K562 (cell line): ENCODE results near the gene PDIA2. TPM values are rescaled to one million over a fixed set of nuclear protein-coding genes. Genes with fewer than 3 reads are reported as not detected.

Experiments used
- ATAC-seq: fragments of 200-7000 bp; cut with Tn5 transposase; 3 replicates; pipeline ENCODE4 v1.9.1; 2020; ENCODE audit warnings: moderate library complexity
- BruUV-seq: library from RNA; stranded (reverse); fragments of 400-500 nt; replicated peaks from 2 replicates; lab custom pipeline; 2021; lab: Mats Ljungman, UMichigan
- CTCF ChIA-PET: fragments of 300-600 bp; formaldehyde crosslinking; extraction: SDS; loops from one replicate; lab custom pipeline; 2021; ENCODE audit warnings: low intra/inter-chr PET ratio; lab: Yijun Ruan, JAX
- POLR2A ChIA-PET: fragments of 300-600, 350-650 bp; sonication (Branson Sonifier 250); formaldehyde crosslinking; extraction: SDS; loops from one replicate; lab custom pipeline; 2021; ENCODE audit warnings: antibody characterized with exemption, inconsistent platforms; lab: Yijun Ruan, JAX
- DNase-seq, 4 experiments: peaks; one replicate each; pipeline versions ENCODE4 v3.0.0 to v3.0.0-alpha.2; 2011 to 2018; ENCODE audit warnings: low spot score in 3 of 4, mixed read lengths in 3 of 4; ENCODE audit errors: extremely low read depth in 1 of 4
- FAIRE-seq: peaks from 2 replicates; lab custom pipeline; 2011; peaks lifted over from hg19 to GRCh38; lab: Jason Lieb, UNC
- H2AFZ ChIP-seq: 2 replicates; pipeline ENCODE4 v1.6.0; 2011; ENCODE audit warnings: low read depth, low read length, control low read depth, inconsistent platforms
- H3K27ac ChIP-seq: fragments of 200-600 bp; 3 replicates; pipeline ENCODE4 v1.8.0; 2011; ENCODE audit warnings: low read depth, mild to moderate bottlenecking, control low read depth, inconsistent platforms, low read length, moderate library complexity, mixed read lengths; ENCODE audit errors: extremely low read depth
- H3K27me3 ChIP-seq, 2 experiments: fragments of 300-600 bp in 1 of 2; 2 replicates in 1 of 2; 3 replicates in 1 of 2; pipeline versions ENCODE4 v1.6.0 to v1.8.0; 2011; ENCODE audit warnings: inconsistent platforms in 2 of 2, low read length in 2 of 2, mild to moderate bottlenecking in 1 of 2, mixed read lengths in 1 of 2, moderate library complexity in 1 of 2; ENCODE audit not compliant: control insufficient read depth in 2 of 2, insufficient read depth in 2 of 2
- H3K36me3 ChIP-seq: fragments of 300-600 bp; 3 replicates; pipeline ENCODE4 v1.8.0; 2011; ENCODE audit warnings: mild to moderate bottlenecking, low read length, inconsistent platforms; ENCODE audit not compliant: control insufficient read depth, insufficient read depth
- H3K4me1 ChIP-seq, 2 experiments: fragments of 200-600 bp in 1 of 2; replicated peaks in 1 of 2; 2 replicates in 1 of 2; 3 replicates in 1 of 2; pipeline versions ENCODE4 v1.5.1 to v1.8.0; 2011; ENCODE audit warnings: inconsistent platforms in 2 of 2, low read length in 2 of 2, mild to moderate bottlenecking in 1 of 2, mixed read lengths in 1 of 2, moderate library complexity in 1 of 2; ENCODE audit not compliant: control insufficient read depth in 2 of 2, insufficient read depth in 2 of 2
- H3K4me2 ChIP-seq: 2 replicates; pipeline ENCODE4 v1.6.1; 2011; ENCODE audit warnings: low read length, control low read depth, inconsistent platforms, mixed read lengths; ENCODE audit not compliant: insufficient read depth
- H3K4me3 ChIP-seq: fragments of 200-600 bp; sonication (generic), shearing (Covaris generic); 2 replicates; pipeline ENCODE4 v1.5.1; 2016; ENCODE audit warnings: control low read depth, inconsistent platforms
- H3K79me2 ChIP-seq: fragments of 200-600 bp; 3 replicates; pipeline ENCODE4 v1.8.0; 2011; ENCODE audit warnings: low read length, inconsistent platforms; ENCODE audit not compliant: control insufficient read depth, insufficient read depth
- H3K9ac ChIP-seq, 2 experiments: 2 replicates each; pipeline versions ENCODE4 v1.6.0 to v1.6.1; 2011; ENCODE audit warnings: low read depth in 2 of 2, low read length in 2 of 2, control low read depth in 1 of 2, inconsistent platforms in 1 of 2, mild to moderate bottlenecking in 1 of 2, mixed read lengths in 1 of 2; ENCODE audit not compliant: insufficient read depth in 1 of 2
- H3K9me1 ChIP-seq: one replicate; pipeline ENCODE4 v1.6.0; 2011; ENCODE audit warnings: inconsistent platforms, mild to moderate bottlenecking, low read length, moderate library complexity; ENCODE audit not compliant: control insufficient read depth, insufficient read depth
- H3K9me3 ChIP-seq: replicated peaks from 2 replicates; pipeline ENCODE4 v1.5.1; 2011; ENCODE audit warnings: low read depth, low read length, inconsistent platforms; ENCODE audit not compliant: control insufficient read depth, insufficient read depth
- H4K20me1 ChIP-seq: replicated peaks from 2 replicates; pipeline ENCODE4 v1.6.1; 2011; ENCODE audit warnings: low read length, inconsistent platforms, mixed read lengths; ENCODE audit not compliant: control insufficient read depth, insufficient read depth
- DNMT1 ChIP-seq: fragments of 450-650 bp; IDR thresholded peaks from 2 replicates; pipeline ENCODE4 v1.6.1; 2016; ENCODE audit warnings: antibody characterized with exemption, mild to moderate bottlenecking
- HDGF ChIP-seq: fragments of 450-650 bp; IDR thresholded peaks from 2 replicates; pipeline ENCODE4 v1.6.1; 2016
- HNRNPL ChIP-seq: fragments of 200-400 bp; formaldehyde crosslinking; IDR thresholded peaks from 2 replicates; pipeline ENCODE4 v1.6.1; 2017; ENCODE audit warnings: low read depth, mild to moderate bottlenecking, low read length
- NFE2L1 ChIP-seq: fragments of 450-650 bp; IDR thresholded peaks from 2 replicates; pipeline ENCODE4 v1.6.1; 2016; ENCODE audit warnings: missing genetic modification characterization, low read depth, mild to moderate bottlenecking, missing compliant biosample characterization, moderate library complexity, borderline replicate concordance
- RBM22 ChIP-seq: fragments of 200-400 bp; formaldehyde crosslinking; IDR thresholded peaks from 2 replicates; pipeline ENCODE4 v1.6.1; 2018; ENCODE audit warnings: low read length, low read depth; ENCODE audit not compliant: poor library complexity, severe bottlenecking
- SAFB ChIP-seq: fragments of 200-400 bp; formaldehyde crosslinking; IDR thresholded peaks from 2 replicates; pipeline ENCODE4 v1.6.1; 2017; ENCODE audit warnings: low read depth, low read length, borderline replicate concordance
- SMARCA4 ChIP-seq: fragments of 450-650 bp; IDR thresholded peaks from 2 replicates; pipeline ENCODE4 v1.6.1; 2016
- U2AF1 ChIP-seq: fragments of 200-400 bp; formaldehyde crosslinking; optimal IDR thresholded peaks from 2 replicates; pipeline ENCODE3; 2017; ENCODE audit warnings: mild to moderate bottlenecking, low read depth, low read length, moderate library complexity
- ZNF174 ChIP-seq: fragments of 250-450 bp; sonication (Bioruptor Pico); IDR thresholded peaks from 2 replicates; pipeline ENCODE4 v1.4.0; 2020; ENCODE audit warnings: mild to moderate bottlenecking
- WGBS: fragments of 100-300 bp; shearing (Covaris generic); methylation state at CpG from one replicate; pipeline ENCODE4 v1.1.6; 2016; ENCODE audit warnings: low coverage, mixed read lengths; ENCODE audit not compliant: insufficient coverage; ENCODE audit errors: missing lambda C conversion rate; 5-methylcytosine and 5-hydroxymethylcytosine counted together
- in situ Hi-C: fragments of 300-500 bp; cut with MboI; formaldehyde crosslinking; loops from 4 replicates; pipeline ENCODE4 v1.15.0; 2018; ENCODE audit warnings: inconsistent platforms, mixed read lengths
- intact Hi-C: fragments of 100-400 bp; cut with micrococcal nuclease; formaldehyde crosslinking; loops from 2 replicates; pipeline ENCODE4 v1.14.2; 2022
- polyA plus RNA-seq, 8 experiments: library from polyadenylated mRNA; depleted of rRNA in 4 of 8; stranded (reverse) in 5 of 8; unstranded in 3 of 8; fragments of >200 nt; fragmentation: Nextera tagmentation in 2 of 8; fragmentation: Illumina TruSeq in 1 of 8; extraction: Ambion mirVana in 2 of 8; extraction: Trizol in 1 of 8; gene quantifications; 2 replicates each; pipeline versions ENCODE4 v1.2.1 to v1.2.3, GENCODE V29; 2011 to 2014; ENCODE audit warnings: inconsistent platforms in 1 of 8, missing spikeins in 1 of 8
- total RNA-seq, 7 experiments: library from RNA; depleted of rRNA in 6 of 7; stranded (reverse); fragments of >200 nt in 6 of 7; fragmentation: Illumina TruSeq in 2 of 7; extraction: Trizol in 2 of 7; gene quantifications; 2 replicates each; pipeline versions ENCODE4 v1.2.1 to v1.2.3, GENCODE V29; 2011 to 2021; ENCODE audit warnings: low replicate concordance in 1 of 7

PDIA2 gene
- total and polyA plus RNA-seq, 9 of the 15 experiments (the other 6 are each of a cell fraction or from before 2014, with no cell fraction given) = 0.13 to 0.92 (median 0.23) TPM; not detected in 4

- FAIRE-seq (no peak), DNase-seq (no peak), ATAC-seq (no peak)
- no peak overlapping the region for H3K4me2 ChIP-seq
- no peak overlapping the region for H3K27ac ChIP-seq
- peaks cover 2% of the 10 kb centered on the region; the same call in 1 of the 3 replicates for H3K79me2 ChIP-seq
- H3K4me1 ChIP-seq = peaks cover 0 to 5% of the 10 kb centered on the region in 2 experiments; a peak in 2 of 5 replicates
- POLR2A ChIA-PET = interaction anchor here (0.6 kb wide), 2 partner anchors 79 to 331 kb away, joined by 3 to 4 read pairs; no protein-coding TSS in a partner anchor
- no peaks in the 10 kb centered on the region for H3K9me1 ChIP-seq
- no TSS peak for BruUV-seq
- TF ChIP-seq ZNF174 (CRISPR knock-in tag) = no peak
- TF ChIP-seq RBM22 = peak; percentile 11
- no peak for TF ChIP-seq HDGF
- no peak overlapping the region for H2AFZ ChIP-seq
- intact Hi-C loops = no loop called here
- no peaks in the 10 kb centered on the region for H3K9me3 ChIP-seq
- WGBS = 97% methylated on average over 13 of the region's 37 CpGs
- peaks cover 51% of the 10 kb centered on the region; the same call in 1 of the 3 replicates for H3K36me3 ChIP-seq
- H3K27me3 ChIP-seq = no peaks in the 10 kb centered on the region
- no peak overlapping the region; a peak in 1 of 4 replicates for H3K9ac ChIP-seq
- no peak overlapping the region for H3K4me3 ChIP-seq
- H4K20me1 ChIP-seq = no peaks in the 10 kb centered on the region
- in situ Hi-C loops = no loop called here
- CTCF ChIA-PET = no interaction called here
Measured at GRCh38 chr16:296806-297510, 14.0 kb downstream of the PDIA2 start.

GRCh38 chr16:297832-298231 lies 14.9 kb downstream of the PDIA2 start:
- Histone ChIP-seq H3K27me3 (no peaks in the 10 kb centered on the region), H3K9ac (no peak overlapping the region), H3K27ac (no peak overlapping the region), H3K9me1 (no peaks in the 10 kb centered on the region), H4K20me1 (no peaks in the 10 kb centered on the region), H3K4me3 (no peak overlapping the region), H3K79me2 (peaks cover 5% of the 10 kb centered on the region; the same call in 1 of the 3 replicates), H3K4me1 (peaks cover 0 to 5% of the 10 kb centered on the region in 2 experiments; a peak in 2 of 5 replicates), H3K9me3 (no peaks in the 10 kb centered on the region), H3K4me2 (no peak overlapping the region), H2AFZ (no peak overlapping the region), H3K36me3 (peaks cover 51% of the 10 kb centered on the region; the same call in 1 of the 3 replicates)
- no peak for ATAC-seq
- ChIA-PET POLR2A (interaction anchor here (0.6 to 1.3 kb wide), 2 partner anchors 18 to 573 kb away, joined by 3 to 4 read pairs; no protein-coding TSS in a partner anchor), CTCF (no interaction called here)
- intact Hi-C loops (no loop called here), in situ Hi-C loops (no loop called here)
- no peak for DNase-seq
- FAIRE-seq = no peak
- TF ChIP-seq DNMT1 = no peak
- 0 out of 2 replicates have a peak, but pooled peaks have one; percentile 36 for TF ChIP-seq HNRNPL
- no peak for TF ChIP-seq SMARCA4
- TF ChIP-seq NFE2L1 (tag) = no peak
- no peak for TF ChIP-seq U2AF1
- no peak for TF ChIP-seq SAFB
- 98% methylated on average over 23 of the region's 32 CpGs for WGBS
- BruUV-seq = no TSS peak
